ENCODE measurements around the gene TYMS. TPM values are rescaled to one million over a fixed set of nuclear protein-coding genes. Genes with fewer than 3 reads are reported as not detected.
"Not testable (repeated sequence)": the region's sequence is repeated elsewhere in the genome, so short reads cannot be mapped to it uniquely, and the experiment has no call there.

Gene TYMS
- total RNA-seq, 4 donors from 2014 or later: 6.7 to 29.6 (median 21.3) TPM

- H3K9me3 ChIP-seq: no peaks in the 10 kb centered on the region
- no peaks in the 10 kb centered on the region for H3K27me3 ChIP-seq
- WGBS, 2 donors: 72 to 80% methylated on average over 5 of the region's 5 CpGs
- intact Hi-C loops (cut with DNase I): no loop called here
- H3K27ac ChIP-seq: no peak overlapping the region
- H3K4me1 ChIP-seq: no peaks in the 10 kb centered on the region
- no peak for TF ChIP-seq POLR2A (IDR thresholded peaks at IDR 0.05)
- no peak for TF ChIP-seq CTCF (IDR thresholded peaks at IDR 0.05)
- peaks cover 16 to 99% (median 19%) of the 10 kb centered on the region in 3 donors for H3K36me3 ChIP-seq
- H3K4me3 ChIP-seq: no peak overlapping the region
- no peak for DNase-seq
Observed at GRCh38 chr18:681985-682384, 24.5 kb downstream of the TYMS start.

- DNase-seq; H3K4me3 ChIP-seq; H3K9me3 ChIP-seq; H3K4me1 ChIP-seq; H3K27ac ChIP-seq; H3K27me3 ChIP-seq; intact Hi-C loops (cut with DNase I): not testable (repeated sequence)
- 85 to 88% methylated on average over 9 of the region's 9 CpGs for WGBS, 2 donors
- peaks cover 16 to 99% (median 19%) of the 10 kb centered on the region in 3 donors for H3K36me3 ChIP-seq
Observed at GRCh38 chr18:682416-682815, 25.0 kb downstream of the TYMS start.

- TF ChIP-seq POLR2A (IDR thresholded peaks at IDR 0.05) (no peak), CTCF (IDR thresholded peaks at IDR 0.05) (no peak)
- Histone ChIP-seq H3K9me3 (no peaks in the 10 kb centered on the region), H3K27me3 (no peaks in the 10 kb centered on the region), H3K36me3 (peaks cover 15 to 99% (median 16%) of the 10 kb centered on the region in 3 donors), H3K27ac (no peak overlapping the region), H3K4me3 (no peak overlapping the region), H3K4me1 (no peaks in the 10 kb centered on the region)
- intact Hi-C loops (cut with DNase I): no loop called here
- no peak for DNase-seq
Observed at GRCh38 chr18:682833-683232, 25.4 kb downstream of the TYMS start.

GRCh38 chr18:683531-683930 lies 26.1 kb downstream of the TYMS start:
- no peak for TF ChIP-seq POLR2A (IDR thresholded peaks at IDR 0.05)
- no peak for TF ChIP-seq CTCF (IDR thresholded peaks at IDR 0.05)
- Histone ChIP-seq H3K27me3 (no peaks in the 10 kb centered on the region), H3K27ac (no peak overlapping the region), H3K4me3 (no peak overlapping the region), H3K36me3 (peaks cover 14 to 99% (median 16%) of the 10 kb centered on the region in 3 donors), H3K9me3 (no peaks in the 10 kb centered on the region), H3K4me1 (no peaks in the 10 kb centered on the region)
- 79 to 100% methylated on average over 2 to 3 of the region's 5 CpGs for WGBS, 2 donors
- intact Hi-C loops (cut with DNase I): no loop called here
- DNase-seq: no peak

- H3K27ac ChIP-seq: no peak overlapping the region
- intact Hi-C loops (cut with DNase I): no loop called here
- H3K4me1 ChIP-seq: no peaks in the 10 kb centered on the region
- no peak overlapping the region for H3K4me3 ChIP-seq
- H3K9me3 ChIP-seq: no peaks in the 10 kb centered on the region
- H3K36me3 ChIP-seq: peaks cover 14 to 95% (median 16%) of the 10 kb centered on the region in 3 donors
- H3K27me3 ChIP-seq: no peaks in the 10 kb centered on the region
- 79 to 87% methylated on average over 3 of the region's 3 CpGs for WGBS, 2 donors
- no peak for TF ChIP-seq CTCF (IDR thresholded peaks at IDR 0.05)
- no peak for TF ChIP-seq POLR2A (IDR thresholded peaks at IDR 0.05)
- no peak for DNase-seq
Observed at GRCh38 chr18:685438-685837, 28.0 kb downstream of the TYMS start.

All from esophagus squamous epithelium (tissue), 5 donors.